Testis (tissue), 3 donors: ENCODE results near the gene RIMBP2. TPM values are rescaled to one million over a fixed set of nuclear protein-coding genes. Genes with fewer than 3 reads are reported as not detected.

Experiments
- DNase-seq: peaks from one replicate; pipeline ENCODE4 v3.0.0-alpha.2; 2019
- H3K27ac ChIP-seq, 2 donors: fragments of 200-600 bp; sonication (generic); one replicate each; pipeline ENCODE4 v1.5.1; 2019
- H3K27me3 ChIP-seq: fragments of 200-600 bp; sonication (generic); one replicate; pipeline ENCODE4 v1.5.1; 2019
- H3K36me3 ChIP-seq: fragments of 200-600 bp; sonication (generic); one replicate; pipeline ENCODE4 v1.5.1; 2017; ENCODE audit warnings: low read depth; ENCODE audit errors: missing control alignments
- H3K4me1 ChIP-seq: fragments of 200-600 bp; sonication (generic); one replicate; pipeline ENCODE4 v1.5.1; 2019
- H3K4me3 ChIP-seq, 2 donors: fragments of 200-600 bp; sonication (generic); one replicate each; pipeline ENCODE4 v1.5.1; 2017 to 2019
- H3K9me3 ChIP-seq: fragments of 200-600 bp; sonication (generic); one replicate; pipeline ENCODE4 v1.5.1; 2017
- POLR2A ChIP-seq: fragments of 450-650 bp; IDR thresholded peaks from one replicate; pipeline ENCODE4 v1.6.1; 2017; ENCODE audit warnings: antibody characterized with exemption, mild to moderate bottlenecking, moderate library complexity
- WGBS, 2 donors: methylation state at CpG; one replicate each; pipeline ENCODE4 v1.1.5; 2018; 5-methylcytosine and 5-hydroxymethylcytosine counted together
- intact Hi-C: fragments of 100-400 bp; cut with DNase I; formaldehyde crosslinking; loops from one replicate; pipeline ENCODE4 v1.15.1; 2023; ENCODE audit warnings: low total_unique reads
- polyA plus RNA-seq: library from polyadenylated mRNA; stranded (reverse); fragments of 350-450 nt; fragmentation: Illumina TruSeq; extraction: RNeasy Lipid Tissue Mini Kit (QIAGEN cat#74804); gene quantifications from one replicate; pipeline ENCODE4 v1.2.3, GENCODE V29; 2014; ENCODE audit warnings: low read depth, low replicate concordance; ENCODE audit not compliant: insufficient read depth
- total RNA-seq, 2 donors: library from RNA; depleted of rRNA; stranded (reverse); fragments of >200 nt; gene quantifications; one replicate each; pipeline ENCODE4 v1.2.3, GENCODE V29; 2016
- TF ChIP-seq, protein P1 (sequence below), 3 experiments: fragments of 450-650 bp in 2 of 3; fragments of 200-600 bp in 1 of 3; sonication (generic) in 1 of 3; IDR thresholded peaks; one replicate each; pipeline ENCODE4 v1.5.1; 2016 to 2019; ENCODE audit warnings: antibody characterized with exemption in 3 of 3, mild to moderate bottlenecking in 2 of 3, moderate library complexity in 1 of 3

Gene RIMBP2
- total and polyA plus RNA-seq, 3 donors from 2014 or later = 8.0 to 10.0 (median 8.7) TPM

DNA sequence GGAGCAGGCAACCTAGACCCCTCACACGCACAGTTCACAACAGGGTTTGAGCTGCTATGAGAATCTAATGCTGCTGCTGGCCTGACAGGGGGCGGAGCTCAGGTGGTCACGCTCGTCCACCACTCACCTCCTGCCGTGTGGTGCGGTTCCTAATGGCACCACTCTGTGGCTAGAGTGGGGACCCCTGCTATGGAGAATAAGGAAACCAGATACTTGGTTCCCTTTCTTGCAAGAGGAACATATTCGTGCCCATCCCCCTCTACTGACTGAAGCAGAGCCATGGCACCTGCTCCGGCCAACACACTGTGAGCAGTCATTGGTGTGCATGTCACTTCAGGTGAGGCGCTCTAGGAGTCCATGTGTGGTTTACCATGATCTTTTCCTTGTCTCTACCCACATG, 30.4 kb upstream of the RIMBP2 start:
- Histone ChIP-seq H3K27ac (no peak overlapping the region), H3K4me1 (no peaks in the 10 kb centered on the region), H3K27me3 (no peaks in the 10 kb centered on the region), H3K36me3 (no peaks in the 10 kb centered on the region), H3K4me3 (no peak overlapping the region), H3K9me3 (no peaks in the 10 kb centered on the region)
- TF ChIP-seq POLR2A = no peak
- TF ChIP-seq, protein P1, sequence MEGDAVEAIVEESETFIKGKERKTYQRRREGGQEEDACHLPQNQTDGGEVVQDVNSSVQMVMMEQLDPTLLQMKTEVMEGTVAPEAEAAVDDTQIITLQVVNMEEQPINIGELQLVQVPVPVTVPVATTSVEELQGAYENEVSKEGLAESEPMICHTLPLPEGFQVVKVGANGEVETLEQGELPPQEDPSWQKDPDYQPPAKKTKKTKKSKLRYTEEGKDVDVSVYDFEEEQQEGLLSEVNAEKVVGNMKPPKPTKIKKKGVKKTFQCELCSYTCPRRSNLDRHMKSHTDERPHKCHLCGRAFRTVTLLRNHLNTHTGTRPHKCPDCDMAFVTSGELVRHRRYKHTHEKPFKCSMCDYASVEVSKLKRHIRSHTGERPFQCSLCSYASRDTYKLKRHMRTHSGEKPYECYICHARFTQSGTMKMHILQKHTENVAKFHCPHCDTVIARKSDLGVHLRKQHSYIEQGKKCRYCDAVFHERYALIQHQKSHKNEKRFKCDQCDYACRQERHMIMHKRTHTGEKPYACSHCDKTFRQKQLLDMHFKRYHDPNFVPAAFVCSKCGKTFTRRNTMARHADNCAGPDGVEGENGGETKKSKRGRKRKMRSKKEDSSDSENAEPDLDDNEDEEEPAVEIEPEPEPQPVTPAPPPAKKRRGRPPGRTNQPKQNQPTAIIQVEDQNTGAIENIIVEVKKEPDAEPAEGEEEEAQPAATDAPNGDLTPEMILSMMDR (IDR thresholded peaks at IDR 0.05) = no peak
- DNase-seq = no peak
- 83 to 91% methylated on average over 6 to 9 of the region's 9 CpGs for WGBS, 2 donors
- intact Hi-C loops = no loop called here

DNA sequence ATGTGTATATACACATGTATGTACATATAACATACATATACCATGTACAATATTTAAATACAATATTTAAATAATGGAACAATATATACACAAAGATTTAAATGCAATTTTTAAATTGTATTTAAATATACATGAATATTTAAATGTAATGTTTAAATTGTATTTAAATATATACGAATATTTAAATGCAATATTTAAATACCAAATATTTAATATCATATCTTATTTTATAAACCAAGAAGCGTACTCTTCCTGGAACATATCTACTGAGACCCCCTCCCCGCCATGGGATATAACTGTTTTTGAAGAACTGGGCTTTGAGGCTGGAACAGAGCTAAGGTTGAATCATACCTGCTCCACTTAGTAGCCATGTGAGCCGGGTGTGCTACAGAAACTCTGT, 29.8 kb upstream of the RIMBP2 start:
- 91 to 95% methylated on average over 4 of the region's 4 CpGs for WGBS, 2 donors
- intact Hi-C loops = no loop called here
- Histone ChIP-seq H3K27me3 (no peaks in the 10 kb centered on the region), H3K36me3 (no peaks in the 10 kb centered on the region), H3K4me1 (no peaks in the 10 kb centered on the region), H3K4me3 (no peak overlapping the region), H3K9me3 (no peaks in the 10 kb centered on the region), H3K27ac (no peak overlapping the region)
- no peak for DNase-seq
- TF ChIP-seq, protein P1 (IDR thresholded peaks at IDR 0.05) = no peak
- TF ChIP-seq POLR2A = no peak

DNA sequence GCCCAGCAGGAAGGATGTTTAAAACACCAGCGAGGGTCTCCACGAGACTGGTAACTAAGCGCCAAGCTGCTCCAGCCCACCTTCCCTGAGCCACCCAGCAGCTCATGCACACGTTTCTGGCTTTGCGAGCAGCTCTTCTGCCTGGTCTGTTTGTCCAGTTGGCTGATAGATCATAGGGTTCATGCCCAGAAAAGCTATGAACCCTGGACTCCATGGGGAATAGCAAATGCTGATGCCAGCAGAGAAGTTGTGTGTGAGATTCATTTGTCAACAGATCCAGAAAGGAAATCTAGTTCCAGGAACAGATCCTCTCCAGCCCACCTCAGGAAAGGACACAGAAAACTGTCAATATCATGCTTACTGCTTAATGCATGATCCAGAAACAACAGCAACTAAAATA, 28.2 kb upstream of the RIMBP2 start:
- Histone ChIP-seq H3K27me3 (no peaks in the 10 kb centered on the region), H3K36me3 (no peaks in the 10 kb centered on the region), H3K4me1 (no peaks in the 10 kb centered on the region), H3K4me3 (no peak overlapping the region), H3K9me3 (no peaks in the 10 kb centered on the region), H3K27ac (no peak overlapping the region)
- intact Hi-C loops = no loop called here
- DNase-seq = no peak
- no peak for TF ChIP-seq POLR2A
- TF ChIP-seq, protein P1 (IDR thresholded peaks at IDR 0.05) = no peak
- WGBS, 2 donors = 77 to 85% methylated on average over 5 of the region's 5 CpGs

DNA sequence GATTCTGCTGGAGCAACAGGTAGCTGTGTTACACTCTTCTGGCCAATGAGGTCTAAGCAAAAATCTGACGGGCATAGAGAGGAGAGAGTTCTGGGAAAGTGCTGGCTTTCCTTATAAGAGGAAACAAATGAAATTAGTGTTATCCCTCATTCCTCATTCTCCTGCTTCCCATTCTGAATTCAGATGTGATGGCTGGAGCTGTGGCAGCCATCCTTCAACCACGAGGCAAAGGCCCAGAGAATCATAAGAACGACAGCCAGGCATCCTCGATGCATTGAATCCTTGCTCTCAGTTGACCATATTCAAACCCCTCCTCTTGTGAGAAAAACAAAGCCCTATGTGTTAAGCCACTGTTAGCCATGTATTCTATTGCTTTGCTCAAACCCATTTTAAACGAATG, 27.5 kb upstream of the RIMBP2 start:
- intact Hi-C loops = no loop called here
- Histone ChIP-seq H3K36me3 (no peaks in the 10 kb centered on the region), H3K4me3 (no peak overlapping the region), H3K27me3 (no peaks in the 10 kb centered on the region), H3K27ac (no peak overlapping the region), H3K4me1 (no peaks in the 10 kb centered on the region), H3K9me3 (no peaks in the 10 kb centered on the region)
- no peak for DNase-seq
- 91 to 96% methylated on average over 5 of the region's 5 CpGs for WGBS, 2 donors
- TF ChIP-seq, protein P1 (IDR thresholded peaks at IDR 0.05) = no peak
- no peak for TF ChIP-seq POLR2A

DNA sequence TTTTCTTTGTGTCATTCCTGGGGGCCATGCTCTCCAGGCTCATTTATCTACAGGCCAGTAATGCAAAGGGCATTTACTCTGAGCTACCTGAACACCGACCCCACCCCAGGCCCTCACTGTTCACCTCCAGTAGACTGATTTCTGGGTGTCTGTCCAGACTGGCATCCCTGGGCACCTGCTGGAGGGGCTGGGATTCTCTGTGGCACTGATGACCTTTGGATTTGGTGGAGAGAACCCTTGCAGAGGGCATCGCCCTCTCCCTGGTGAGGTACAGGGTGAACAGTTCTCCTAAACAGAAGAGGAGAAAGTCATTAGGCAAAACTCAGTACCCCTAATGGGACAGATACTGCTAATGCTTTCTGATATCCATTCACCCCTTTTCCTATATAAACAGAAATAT, 27.1 kb upstream of the RIMBP2 start:
- Histone ChIP-seq H3K4me3 (no peak overlapping the region), H3K36me3 (no peaks in the 10 kb centered on the region), H3K4me1 (no peaks in the 10 kb centered on the region), H3K27me3 (no peaks in the 10 kb centered on the region), H3K9me3 (no peaks in the 10 kb centered on the region), H3K27ac (no peak overlapping the region)
- intact Hi-C loops = no loop called here
- WGBS, 2 donors = 93 to 100% methylated on average over 2 of the region's 2 CpGs
- no peak for DNase-seq
- no peak for TF ChIP-seq POLR2A
- TF ChIP-seq, protein P1 (IDR thresholded peaks at IDR 0.05) = no peak
